Measurements from ENCODE around the gene DMAP1. TPM values are rescaled to one million over a fixed set of nuclear protein-coding genes. Genes with fewer than 3 reads are reported as not detected.

DMAP1 gene
- total RNA-seq, 2 experiments from 2014 or later: 35.4 to 55.9 TPM

- no peak for DNase-seq (ENCODE audit: low spot score)
- no peaks in the 10 kb centered on the region for H3K9me3 ChIP-seq (ENCODE audit: low read length)
- TF ChIP-seq EZH2phosphoT487 (IDR thresholded peaks at IDR 0.05; ENCODE audit: borderline replicate concordance, low read depth, low read length): no peak
- no peak for TF ChIP-seq CTCF (conservative IDR thresholded peaks at IDR 0.05; ENCODE audit: low read length)
- H3K36me3 ChIP-seq (ENCODE audit: insufficient read depth, low read length): no peaks in the 10 kb centered on the region
- POLR2A ChIA-PET: no interaction called here
- H3K79me2 ChIP-seq (ENCODE audit: insufficient read depth, low read depth, low read length): no peaks in the 10 kb centered on the region
- no peak overlapping the region for H3K4me3 ChIP-seq (ENCODE audit: low read depth, low read length, poor library complexity, severe bottlenecking)
- no TSS peak for BruUV-seq (replicated peaks)
- no peak overlapping the region for H3K27ac ChIP-seq (ENCODE audit: low read depth, low read length, poor library complexity, severe bottlenecking)
- no peaks in the 10 kb centered on the region for H3K9me2 ChIP-seq (ENCODE audit: insufficient read depth, low read length)
- no peak overlapping the region for H3K4me2 ChIP-seq (ENCODE audit: low read length)
- no peaks in the 10 kb centered on the region for H4K20me1 ChIP-seq (ENCODE audit: insufficient read depth, low read length)
- H2AFZ ChIP-seq (ENCODE audit: low read length): no peak overlapping the region
- H3K4me1 ChIP-seq (ENCODE audit: insufficient read depth, low read length, poor library complexity, severe bottlenecking): no peaks in the 10 kb centered on the region
- intact Hi-C loops (cut with micrococcal nuclease; ENCODE audit: unreplicated experiment): no loop called here
- CTCF ChIA-PET (ENCODE audit: unreplicated experiment): no interaction called here
Observed at GRCh38 chr1:44228218-44228617, 14.9 kb downstream of the DMAP1 start.

- Histone ChIP-seq H3K4me2 (ENCODE audit: low read length) (no peak overlapping the region), H2AFZ (ENCODE audit: low read length) (no peak overlapping the region), H3K79me2 (ENCODE audit: insufficient read depth, low read depth, low read length) (no peaks in the 10 kb centered on the region), H3K27ac (ENCODE audit: low read depth, low read length, poor library complexity, severe bottlenecking) (no peak overlapping the region), H3K4me1 (ENCODE audit: insufficient read depth, low read length, poor library complexity, severe bottlenecking) (no peaks in the 10 kb centered on the region), H4K20me1 (ENCODE audit: insufficient read depth, low read length) (no peaks in the 10 kb centered on the region), H3K9me2 (ENCODE audit: insufficient read depth, low read length) (no peaks in the 10 kb centered on the region), H3K9me3 (ENCODE audit: low read length) (no peaks in the 10 kb centered on the region), H3K4me3 (ENCODE audit: low read depth, low read length, poor library complexity, severe bottlenecking) (no peak overlapping the region), H3K36me3 (ENCODE audit: insufficient read depth, low read length) (no peaks in the 10 kb centered on the region)
- intact Hi-C loops (cut with micrococcal nuclease; ENCODE audit: unreplicated experiment): no loop called here
- ChIA-PET CTCF (ENCODE audit: unreplicated experiment) (no interaction called here), POLR2A (no interaction called here)
- no peak for DNase-seq (ENCODE audit: low spot score)
- no peak for TF ChIP-seq CTCF (conservative IDR thresholded peaks at IDR 0.05; ENCODE audit: low read length)
- TF ChIP-seq EZH2phosphoT487 (IDR thresholded peaks at IDR 0.05; ENCODE audit: borderline replicate concordance, low read depth, low read length): no peak
- no TSS peak for BruUV-seq (replicated peaks)
Observed at GRCh38 chr1:44229435-44230167, 16.3 kb downstream of the DMAP1 start.

GRCh38 chr1:44230796-44231195, 17.5 kb downstream of the DMAP1 start:
- Histone ChIP-seq H3K4me1 (ENCODE audit: insufficient read depth, low read length, poor library complexity, severe bottlenecking) (no peaks in the 10 kb centered on the region), H4K20me1 (ENCODE audit: insufficient read depth, low read length) (no peaks in the 10 kb centered on the region), H3K9me3 (ENCODE audit: low read length) (no peaks in the 10 kb centered on the region), H3K27ac (ENCODE audit: low read depth, low read length, poor library complexity, severe bottlenecking) (no peak overlapping the region), H2AFZ (ENCODE audit: low read length) (no peak overlapping the region), H3K9me2 (ENCODE audit: insufficient read depth, low read length) (no peaks in the 10 kb centered on the region), H3K4me2 (ENCODE audit: low read length) (no peak overlapping the region), H3K79me2 (ENCODE audit: insufficient read depth, low read depth, low read length) (no peaks in the 10 kb centered on the region), H3K36me3 (ENCODE audit: insufficient read depth, low read length) (no peaks in the 10 kb centered on the region), H3K4me3 (ENCODE audit: low read depth, low read length, poor library complexity, severe bottlenecking) (no peak overlapping the region)
- no peak for DNase-seq (ENCODE audit: low spot score)
- CTCF ChIA-PET (ENCODE audit: unreplicated experiment): no interaction called here
- no TSS peak for BruUV-seq (replicated peaks)
- POLR2A ChIA-PET: no interaction called here
- TF ChIP-seq CTCF (conservative IDR thresholded peaks at IDR 0.05; ENCODE audit: low read length) (no peak), EZH2phosphoT487 (IDR thresholded peaks at IDR 0.05; ENCODE audit: borderline replicate concordance, low read depth, low read length) (no peak)
- intact Hi-C loops (cut with micrococcal nuclease; ENCODE audit: unreplicated experiment): no loop called here
